ENCODE measurements around the gene SP100. TPM values are rescaled to one million over a fixed set of nuclear protein-coding genes. Genes with fewer than 3 reads are reported as not detected.

The SP100 gene
- total RNA-seq, 4 donors from 2014 or later, result 65.9 to 197 (median 123) TPM

- Histone ChIP-seq H3K27me3 (no peaks in the 10 kb centered on the region), H3K4me1 (no peaks in the 10 kb centered on the region), H3K27ac (no peak overlapping the region), H3K9me3 (no peaks in the 10 kb centered on the region), H3K36me3 (no peaks in the 10 kb centered on the region), H3K4me3 (no peak overlapping the region)
- TF ChIP-seq CTCF (IDR thresholded peaks at IDR 0.05), result no peak
- no peak for TF ChIP-seq POLR2A (IDR thresholded peaks at IDR 0.05)
- intact Hi-C loops (cut with DNase I; ENCODE audit: low total_unique reads), result no loop called here
- no peak for DNase-seq
Observed at GRCh38 chr2:230521386-230521785, 105.4 kb downstream of the SP100 start.

- Histone ChIP-seq H3K27me3 (no peaks in the 10 kb centered on the region), H3K27ac (no peak overlapping the region), H3K4me3 (no peak overlapping the region), H3K4me1 (no peaks in the 10 kb centered on the region), H3K36me3 (no peaks in the 10 kb centered on the region), H3K9me3 (peaks cover 0 to 10% of the 10 kb centered on the region in 2 donors)
- intact Hi-C loops (cut with DNase I; ENCODE audit: low total_unique reads), result no loop called here
- no peak for DNase-seq
- TF ChIP-seq POLR2A (IDR thresholded peaks at IDR 0.05) (no peak), CTCF (IDR thresholded peaks at IDR 0.05) (no peak)
Observed at GRCh38 chr2:230525682-230526081, 109.7 kb downstream of the SP100 start.

- no peaks in the 10 kb centered on the region for H3K9me3 ChIP-seq
- intact Hi-C loops (cut with DNase I; ENCODE audit: low total_unique reads), result no loop called here
- H3K4me1 ChIP-seq, result no peaks in the 10 kb centered on the region
- DNase-seq, result no peak
- H3K27me3 ChIP-seq, result no peaks in the 10 kb centered on the region
- no peak overlapping the region for H3K4me3 ChIP-seq
- no peaks in the 10 kb centered on the region for H3K36me3 ChIP-seq
- TF ChIP-seq POLR2A (IDR thresholded peaks at IDR 0.05), result no peak
- TF ChIP-seq CTCF (IDR thresholded peaks at IDR 0.05), result no peak
- no peak overlapping the region for H3K27ac ChIP-seq
Observed at GRCh38 chr2:230537531-230537976, 121.6 kb downstream of the SP100 start.

GRCh38 chr2:230540332-230540731 is 124.3 kb downstream of the SP100 start:
- no peaks in the 10 kb centered on the region for H3K4me1 ChIP-seq
- no peak for DNase-seq
- no peak overlapping the region for H3K27ac ChIP-seq
- no peaks in the 10 kb centered on the region for H3K27me3 ChIP-seq
- no peaks in the 10 kb centered on the region for H3K36me3 ChIP-seq
- H3K9me3 ChIP-seq, result no peaks in the 10 kb centered on the region
- H3K4me3 ChIP-seq, result no peak overlapping the region
- no peak for TF ChIP-seq POLR2A (IDR thresholded peaks at IDR 0.05)
- no peak for TF ChIP-seq CTCF (IDR thresholded peaks at IDR 0.05)
- intact Hi-C loops (cut with DNase I; ENCODE audit: low total_unique reads), result no loop called here

- DNase-seq, result no peak
- Histone ChIP-seq H3K36me3 (no peaks in the 10 kb centered on the region), H3K27ac (no peak overlapping the region), H3K4me3 (no peak overlapping the region), H3K9me3 (no peaks in the 10 kb centered on the region), H3K4me1 (no peaks in the 10 kb centered on the region), H3K27me3 (no peaks in the 10 kb centered on the region)
- intact Hi-C loops (cut with DNase I; ENCODE audit: low total_unique reads), result no loop called here
- TF ChIP-seq POLR2A (IDR thresholded peaks at IDR 0.05) (no peak), CTCF (IDR thresholded peaks at IDR 0.05) (no peak)
Observed at GRCh38 chr2:230541934-230542380, 126.0 kb downstream of the SP100 start.

Measured in uterus (tissue), 4 donors.